ENCODE data around the gene LYZL6. TPM values are rescaled to one million over a fixed set of nuclear protein-coding genes. Genes with fewer than 3 reads are reported as not detected.

Gene LYZL6
- total and polyA plus RNA-seq, 2 experiments from 2014 or later = not detected

GRCh38 chr17:35932586-35932985, 10.9 kb downstream of the LYZL6 start:
- Histone ChIP-seq H3K4me3 (no peak overlapping the region), H3K27ac (peak overlapping the region; percentile 10), H3K9me3 (ENCODE audit: low read depth) (no peaks in the 10 kb centered on the region), H3K36me3 (no peaks in the 10 kb centered on the region), H3K27me3 (no peaks in the 10 kb centered on the region), H3K4me1 (ENCODE audit: low read depth) (peaks cover 3% of the 10 kb centered on the region)
- peak in 1 of 2 donors; percentile 62 for DNase-seq (ENCODE audit: low read depth in 1 of 2, low spot score in 1 of 2)
- TF ChIP-seq, protein P1, sequence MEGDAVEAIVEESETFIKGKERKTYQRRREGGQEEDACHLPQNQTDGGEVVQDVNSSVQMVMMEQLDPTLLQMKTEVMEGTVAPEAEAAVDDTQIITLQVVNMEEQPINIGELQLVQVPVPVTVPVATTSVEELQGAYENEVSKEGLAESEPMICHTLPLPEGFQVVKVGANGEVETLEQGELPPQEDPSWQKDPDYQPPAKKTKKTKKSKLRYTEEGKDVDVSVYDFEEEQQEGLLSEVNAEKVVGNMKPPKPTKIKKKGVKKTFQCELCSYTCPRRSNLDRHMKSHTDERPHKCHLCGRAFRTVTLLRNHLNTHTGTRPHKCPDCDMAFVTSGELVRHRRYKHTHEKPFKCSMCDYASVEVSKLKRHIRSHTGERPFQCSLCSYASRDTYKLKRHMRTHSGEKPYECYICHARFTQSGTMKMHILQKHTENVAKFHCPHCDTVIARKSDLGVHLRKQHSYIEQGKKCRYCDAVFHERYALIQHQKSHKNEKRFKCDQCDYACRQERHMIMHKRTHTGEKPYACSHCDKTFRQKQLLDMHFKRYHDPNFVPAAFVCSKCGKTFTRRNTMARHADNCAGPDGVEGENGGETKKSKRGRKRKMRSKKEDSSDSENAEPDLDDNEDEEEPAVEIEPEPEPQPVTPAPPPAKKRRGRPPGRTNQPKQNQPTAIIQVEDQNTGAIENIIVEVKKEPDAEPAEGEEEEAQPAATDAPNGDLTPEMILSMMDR (IDR thresholded peaks at IDR 0.05; ENCODE audit: low read depth, low read length) = no peak

- peaks cover 3% of the 10 kb centered on the region for H3K4me1 ChIP-seq (ENCODE audit: low read depth)
- TF ChIP-seq, protein P1 (IDR thresholded peaks at IDR 0.05; ENCODE audit: low read depth, low read length) = no peak
- DNase-seq (ENCODE audit: low read depth in 1 of 2, low spot score in 1 of 2) = peak in 1 of 2 donors; percentile 90
- no peaks in the 10 kb centered on the region for H3K9me3 ChIP-seq (ENCODE audit: low read depth)
- H3K27me3 ChIP-seq = no peaks in the 10 kb centered on the region
- H3K27ac ChIP-seq = peak overlapping the region; percentile 10
- no peak overlapping the region for H3K4me3 ChIP-seq
- no peaks in the 10 kb centered on the region for H3K36me3 ChIP-seq
These were observed 11.6 kb downstream of the LYZL6 start for GRCh38 chr17:35931794-35932425.

DNA sequence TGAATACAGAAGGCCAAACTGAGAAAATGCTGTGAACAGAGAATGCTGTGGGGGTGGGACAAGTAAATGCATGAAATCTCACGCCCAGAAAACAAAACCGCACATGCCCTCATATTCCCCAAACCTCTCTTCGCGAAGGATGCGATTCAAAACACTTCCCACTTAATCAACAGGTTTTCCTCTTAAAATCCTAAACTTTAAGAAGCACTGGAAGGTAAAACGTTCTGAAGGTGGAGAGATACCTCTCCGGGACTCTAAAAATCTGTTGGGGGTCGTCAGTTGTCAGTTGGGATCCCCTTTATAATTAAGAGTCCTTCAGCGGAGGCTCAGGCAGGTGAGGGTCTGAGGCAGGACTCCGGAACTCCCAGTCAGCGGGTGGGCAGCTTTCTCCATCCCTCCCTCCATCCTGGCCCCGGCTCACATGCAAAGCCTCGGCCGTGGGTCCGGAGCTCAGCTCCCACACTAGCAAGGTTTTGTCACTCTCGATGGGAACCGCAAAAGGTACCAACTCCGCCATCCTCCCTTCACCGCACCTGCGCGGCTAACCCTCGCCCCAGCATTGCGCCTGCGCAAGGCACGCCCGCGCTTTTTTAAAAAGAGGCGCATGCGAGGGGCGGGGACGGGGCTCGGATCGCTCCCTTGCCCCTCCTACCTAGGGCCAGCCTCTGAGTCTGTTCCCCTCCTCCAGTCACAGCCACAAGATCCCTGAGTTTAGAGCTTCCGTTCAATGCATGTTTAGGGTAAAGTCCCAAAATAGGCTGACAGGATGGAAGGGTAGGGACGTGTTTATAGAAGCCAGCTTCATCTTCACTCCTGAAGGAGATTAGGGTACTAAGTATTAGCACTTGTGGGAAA, 13.1 kb downstream of the LYZL6 start, which contains the start of gene RDM1:
RDM1 (minus strand) TSS at position 563 of the 855 bp plus-strand sequence; CDS start at position 517, 46 bp downstream.
- peaks cover 3% of the 10 kb centered on the region for H3K4me1 ChIP-seq (ENCODE audit: low read depth)
- H3K4me3 ChIP-seq = peak within 1 kb of the TSS; percentile 36
- no peaks in the 10 kb centered on the region for H3K27me3 ChIP-seq
- H3K36me3 ChIP-seq = no peaks in the 10 kb centered on the region
- DNase-seq (ENCODE audit: low read depth in 1 of 2, low spot score in 1 of 2) = peak; percentile 81 to 89
- TF ChIP-seq, protein P1 (IDR thresholded peaks at IDR 0.05; ENCODE audit: low read depth, low read length) = no peak
- no peaks in the 10 kb centered on the region for H3K9me3 ChIP-seq (ENCODE audit: low read depth)
- H3K27ac ChIP-seq = no peak within 1 kb of the TSS

GRCh38 chr17:35927714-35928113, 15.8 kb downstream of the LYZL6 start:
- H3K27me3 ChIP-seq = no peaks in the 10 kb centered on the region
- H3K27ac ChIP-seq = no peak overlapping the region
- TF ChIP-seq, protein P1 (IDR thresholded peaks at IDR 0.05; ENCODE audit: low read depth, low read length) = no peak
- no peak overlapping the region for H3K4me3 ChIP-seq
- DNase-seq (ENCODE audit: low read depth in 1 of 2, low spot score in 1 of 2) = no peak
- H3K9me3 ChIP-seq (ENCODE audit: low read depth) = no peaks in the 10 kb centered on the region
- peaks cover 3% of the 10 kb centered on the region for H3K4me1 ChIP-seq (ENCODE audit: low read depth)
- H3K36me3 ChIP-seq = no peaks in the 10 kb centered on the region

GRCh38 chr17:35923609-35924114, 19.9 kb downstream of the LYZL6 start:
- Histone ChIP-seq H3K27me3 (no peaks in the 10 kb centered on the region), H3K36me3 (no peaks in the 10 kb centered on the region), H3K4me1 (ENCODE audit: low read depth) (no peaks in the 10 kb centered on the region), H3K27ac (no peak overlapping the region), H3K4me3 (no peak overlapping the region), H3K9me3 (ENCODE audit: low read depth) (no peaks in the 10 kb centered on the region)
- TF ChIP-seq, protein P1 (IDR thresholded peaks at IDR 0.05; ENCODE audit: low read depth, low read length) = no peak
- DNase-seq (ENCODE audit: low read depth in 1 of 2, low spot score in 1 of 2) = no peak
